NCI-H1436 (cell line): Measurements from ENCODE around the gene PMPCA.
"Not testable (repeated sequence)": the region's sequence is repeated elsewhere in the genome, so short reads cannot be mapped to it uniquely, and the experiment has no call there.

ENCODE experiments used
- DNase-seq: peaks from one replicate; lab custom pipeline; 2025; lab: John Stamatoyannopoulos, UW

Gene PMPCA

DNA sequence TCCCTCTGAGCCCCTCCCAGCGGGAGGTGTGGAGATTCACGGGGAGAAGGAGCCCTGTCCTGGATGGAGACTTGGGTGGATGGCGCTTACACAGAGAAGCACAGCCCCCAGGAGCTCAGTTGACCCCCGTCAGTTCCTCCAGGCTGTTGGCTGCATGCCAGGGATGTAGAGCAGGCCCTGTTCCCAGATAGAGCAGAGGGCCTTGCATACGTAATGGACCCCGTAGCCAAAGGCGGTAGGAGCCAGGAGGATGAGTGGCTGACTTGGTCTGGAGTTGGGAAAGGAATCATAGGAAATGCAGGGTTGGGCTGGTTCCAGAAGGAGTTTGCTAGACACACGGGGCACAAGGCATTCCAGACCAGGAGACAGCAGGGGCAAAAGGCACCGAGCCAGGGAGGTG lies 2.5 kb downstream of the PMPCA start:
- DNase-seq, result no peak

DNA sequence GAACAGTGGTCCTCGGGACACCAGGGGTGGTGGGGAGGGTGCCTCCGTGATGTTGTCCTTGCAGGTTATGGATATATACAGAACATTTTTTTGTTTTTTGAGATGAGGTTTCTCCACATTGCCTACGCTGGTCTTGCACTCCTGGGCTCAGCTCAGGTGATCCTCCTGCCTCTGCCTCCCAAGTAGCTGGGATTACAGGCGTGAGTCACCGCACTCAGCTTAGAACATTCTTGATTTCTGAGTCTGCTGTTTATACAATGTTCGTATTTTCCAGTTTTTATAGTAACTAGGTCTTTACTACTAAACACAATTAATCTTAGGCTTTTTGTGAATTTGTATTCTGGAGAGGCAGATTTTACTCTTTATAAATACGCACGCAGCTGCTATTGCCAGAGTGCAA lies 6.0 kb downstream of the PMPCA start:
- DNase-seq, result no peak

DNA sequence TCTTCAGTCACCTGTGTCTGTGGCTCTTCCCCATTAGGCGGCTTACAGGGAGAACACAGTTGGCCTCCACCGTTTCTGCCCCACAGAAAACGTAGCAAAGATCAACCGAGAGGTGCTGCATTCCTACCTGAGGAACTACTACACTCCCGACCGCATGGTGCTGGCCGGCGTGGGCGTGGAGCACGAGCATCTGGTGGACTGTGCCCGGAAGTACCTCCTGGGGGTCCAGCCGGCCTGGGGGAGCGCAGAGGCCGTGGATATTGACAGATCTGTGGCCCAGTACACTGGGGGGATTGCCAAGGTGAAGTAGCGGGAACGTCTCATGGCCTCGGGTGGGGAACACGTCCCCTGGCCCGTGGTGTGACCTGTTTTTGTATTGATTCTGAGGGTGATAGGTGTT lies 6.5 kb downstream of the PMPCA start:
- DNase-seq, result no peak

DNA sequence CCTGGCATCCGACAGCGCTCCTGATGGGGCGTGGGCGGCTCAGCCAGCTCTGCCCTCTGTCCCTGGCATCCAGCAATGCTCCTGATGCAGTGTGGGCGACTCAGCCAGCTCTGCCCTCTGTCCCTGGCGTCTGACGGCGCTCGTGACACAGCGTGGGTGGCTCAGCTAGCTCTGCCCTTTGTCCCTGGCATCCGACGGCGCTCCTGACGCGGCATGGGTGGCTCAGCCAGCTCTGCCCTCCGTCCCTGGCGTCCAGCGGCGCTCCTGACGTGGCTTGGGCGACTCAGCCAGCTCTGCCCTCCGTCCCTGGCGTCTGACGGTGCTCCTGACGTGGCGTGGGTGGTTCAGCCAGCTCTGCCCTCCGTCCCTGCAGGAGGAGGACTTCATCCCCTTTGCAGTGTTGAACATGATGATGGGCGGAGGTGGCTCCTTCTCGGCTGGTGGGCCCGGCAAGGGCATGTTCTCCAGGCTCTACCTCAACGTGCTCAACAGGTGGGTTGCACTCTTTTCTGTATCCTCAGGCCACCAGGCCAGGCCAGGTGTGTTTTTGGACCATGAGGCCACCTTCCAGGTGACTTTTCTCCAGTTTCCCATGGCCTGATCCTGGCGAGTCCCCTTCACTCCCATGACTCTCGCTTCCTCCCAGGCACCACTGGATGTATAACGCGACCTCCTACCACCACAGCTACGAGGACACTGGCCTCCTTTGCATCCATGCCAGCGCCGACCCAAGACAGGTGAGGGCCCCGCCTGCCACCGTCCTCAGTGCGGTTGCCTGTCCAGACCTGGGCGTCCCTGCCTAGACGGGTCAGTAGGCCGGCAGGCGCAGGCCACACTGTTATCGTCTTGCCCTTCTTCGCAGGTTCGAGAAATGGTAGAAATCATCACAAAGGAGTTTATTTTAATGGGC lies 8.0 kb downstream of the PMPCA start:
- DNase-seq, result no peak

DNA sequence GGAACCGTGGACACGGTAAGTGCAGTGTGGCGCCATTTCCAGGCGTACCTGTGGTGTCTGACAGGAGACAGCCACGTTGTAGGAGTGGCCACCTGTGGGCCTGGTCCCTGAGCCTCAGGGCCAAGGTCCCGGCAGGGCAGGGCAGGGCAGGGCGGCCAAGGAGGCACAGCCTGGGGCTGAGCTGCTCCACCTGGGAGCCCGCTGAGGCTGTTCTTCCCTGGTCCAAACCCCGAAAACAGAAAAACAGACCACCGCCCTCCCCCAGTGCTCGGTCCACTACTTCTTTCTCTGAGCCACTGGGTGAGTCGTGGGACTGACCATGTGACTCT lies 8.6 kb downstream of the PMPCA start:
- no peak for DNase-seq

DNA sequence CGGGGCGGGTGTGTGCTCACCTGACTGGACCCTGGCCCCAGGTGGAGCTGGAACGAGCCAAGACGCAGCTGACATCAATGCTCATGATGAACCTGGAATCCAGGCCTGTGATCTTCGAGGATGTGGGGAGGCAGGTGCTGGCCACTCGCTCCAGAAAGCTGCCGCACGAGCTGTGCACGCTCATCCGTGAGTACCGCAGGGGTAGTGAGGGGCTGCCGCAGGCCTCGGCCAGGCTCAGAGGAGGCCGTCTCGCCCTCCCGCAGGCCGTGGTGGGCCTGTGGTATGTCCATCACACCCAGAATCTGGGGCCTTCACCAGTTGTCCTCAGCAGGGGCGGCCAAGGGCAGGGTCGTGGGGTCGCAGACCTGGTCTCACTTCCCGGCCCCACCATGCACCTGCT lies 11.3 kb downstream of the PMPCA start:
- DNase-seq, result no peak

DNA sequence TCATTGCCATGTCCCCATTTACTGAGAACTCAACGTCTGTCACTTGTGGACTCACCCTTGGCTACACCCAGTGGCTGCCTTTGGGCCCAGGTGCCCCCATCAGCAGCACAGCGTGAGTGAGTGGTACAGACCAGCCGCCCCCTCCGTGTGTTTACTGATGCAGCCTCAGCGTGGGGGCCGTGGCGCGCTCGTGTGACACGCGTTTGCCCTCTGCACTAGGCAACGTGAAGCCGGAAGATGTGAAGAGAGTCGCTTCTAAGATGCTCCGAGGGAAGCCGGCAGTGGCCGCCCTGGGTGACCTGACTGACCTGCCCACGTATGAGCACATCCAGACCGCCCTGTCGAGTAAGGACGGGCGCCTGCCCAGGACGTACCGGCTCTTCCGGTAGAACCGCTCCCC lies 12.4 kb downstream of the PMPCA start:
- DNase-seq, result no peak

DNA sequence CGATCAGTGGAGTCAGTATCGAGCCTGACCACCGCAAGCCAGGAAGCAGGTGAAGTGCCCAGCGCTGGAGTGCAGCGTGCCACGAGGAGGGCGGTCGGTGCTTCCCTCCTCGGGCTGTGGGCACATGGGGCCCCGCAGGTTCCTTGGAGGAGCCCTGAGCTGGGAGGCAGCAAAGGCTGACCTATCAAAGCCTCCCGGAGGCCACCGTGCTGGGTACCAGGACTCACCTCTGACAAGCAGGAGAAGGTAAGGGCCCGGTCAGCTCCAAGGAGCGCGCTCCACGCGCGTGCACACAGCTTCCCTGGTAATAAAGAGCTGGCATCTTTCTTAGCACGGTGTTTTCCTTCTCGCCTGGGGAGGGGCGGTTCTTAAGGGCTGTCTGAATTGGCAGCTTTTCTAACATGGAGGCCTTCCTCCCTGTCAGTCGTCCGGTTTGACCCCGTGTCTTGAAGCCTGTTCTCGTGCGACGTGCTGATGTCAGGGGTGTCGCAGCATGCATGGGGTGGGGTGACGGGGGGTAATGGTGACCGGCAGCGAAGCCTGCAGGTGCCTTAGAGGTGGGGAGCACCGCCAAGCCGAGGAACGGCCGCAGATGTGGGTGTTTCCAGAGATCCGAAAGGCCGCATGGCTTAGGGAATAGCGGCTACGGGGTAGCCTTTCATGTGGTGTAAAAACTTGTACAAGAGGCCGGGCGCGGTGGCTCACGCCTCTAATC lies 13.1 kb downstream of the PMPCA start:
- no peak for DNase-seq

DNA sequence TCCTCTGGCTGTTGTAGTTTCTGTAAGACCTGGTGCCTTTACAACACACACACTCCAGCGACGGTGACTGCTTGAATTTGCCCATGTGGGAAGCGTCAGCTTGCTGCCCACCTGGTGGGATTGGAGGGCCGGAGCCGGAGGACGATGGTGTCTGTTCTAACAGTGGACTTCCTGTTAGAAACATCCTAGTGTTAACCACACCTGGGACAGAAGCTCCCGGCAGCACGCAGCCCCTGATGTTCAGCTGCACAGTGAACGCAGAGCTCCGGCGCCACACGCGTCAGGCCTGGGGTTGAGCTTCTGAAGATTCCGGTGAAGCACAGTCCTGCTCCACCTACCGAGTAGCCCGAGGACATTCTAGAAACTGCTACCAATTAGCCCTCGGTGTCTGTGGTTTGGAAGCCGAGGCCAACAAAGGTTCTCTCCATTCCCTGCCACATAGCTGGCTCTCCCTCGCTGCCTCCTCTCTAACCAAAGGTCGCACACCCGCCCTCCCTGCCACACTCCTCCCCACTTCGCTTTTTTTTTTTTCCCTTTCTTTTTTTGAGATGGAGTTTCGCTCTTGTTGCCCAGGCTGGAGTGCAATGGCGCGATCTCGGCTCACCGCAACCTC lies 14.4 kb downstream of the PMPCA start:
- no peak for DNase-seq

DNA sequence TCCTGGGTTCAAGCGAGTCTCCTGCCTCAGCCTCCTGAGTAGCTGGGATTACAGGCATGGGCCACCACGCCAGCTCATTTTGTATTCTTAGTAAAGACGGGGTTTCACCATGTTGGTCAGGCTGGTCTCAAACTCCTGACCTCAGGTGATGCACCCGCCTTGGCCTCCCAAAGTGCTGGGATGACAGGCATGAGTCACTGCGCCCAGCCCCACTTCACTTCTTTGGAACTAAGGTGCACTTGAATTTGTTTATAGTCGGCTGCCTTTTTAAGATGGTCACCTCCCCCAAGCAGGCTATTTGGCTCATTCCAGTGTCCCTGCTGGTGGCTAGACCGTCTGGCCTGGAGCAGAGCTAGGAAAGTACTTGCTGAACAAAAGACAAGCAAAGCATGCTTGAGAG lies 14.9 kb downstream of the PMPCA start:
- not testable (repeated sequence) for DNase-seq

DNA sequence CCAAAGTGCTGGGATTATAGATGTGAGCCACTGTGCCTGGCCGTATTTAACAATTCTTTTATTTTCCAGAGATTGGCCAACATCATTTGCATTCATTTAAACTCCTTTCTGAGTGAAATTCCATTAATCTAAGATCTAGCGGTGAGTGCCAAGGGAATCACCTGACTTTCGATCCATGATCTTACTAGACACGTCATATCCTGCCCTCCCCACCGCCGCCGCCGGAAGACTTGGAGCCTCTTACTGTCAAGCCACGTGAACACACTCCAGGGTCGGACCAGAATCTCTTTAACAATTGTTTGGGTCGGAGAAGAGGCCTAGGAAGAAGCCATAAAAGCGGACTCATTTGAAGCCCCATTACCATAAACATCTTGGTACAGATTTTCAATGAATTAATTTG lies 16.3 kb downstream of the PMPCA start:
- no peak for DNase-seq

DNA sequence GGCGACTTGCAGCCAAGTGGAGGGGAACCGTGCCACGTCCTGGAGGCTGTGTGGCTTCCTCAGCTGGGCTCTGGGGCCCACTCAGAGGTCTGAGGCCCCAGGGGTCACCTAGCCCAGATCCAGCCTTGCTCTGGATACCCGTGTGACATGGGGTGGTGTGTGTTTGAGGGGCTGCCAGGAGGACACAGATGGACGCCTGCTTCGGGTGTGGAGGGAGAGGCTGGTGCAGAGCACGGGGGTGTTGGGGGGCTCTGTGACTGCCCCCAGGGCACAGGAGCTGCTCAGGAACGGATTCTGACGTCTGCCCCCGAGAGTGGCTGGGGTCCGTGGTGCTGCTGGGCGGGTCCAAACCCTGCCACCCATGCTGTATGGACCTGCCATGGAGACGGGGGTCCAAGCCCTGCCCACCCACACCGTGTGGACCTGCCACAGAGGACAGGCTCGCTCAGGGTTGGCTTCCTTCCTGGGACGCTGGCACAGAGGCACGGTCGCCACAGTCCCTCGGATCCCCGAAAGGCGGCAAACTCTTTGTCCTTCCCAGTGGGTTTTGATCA lies 18.7 kb downstream of the PMPCA start:
- DNase-seq, result no peak

DNA sequence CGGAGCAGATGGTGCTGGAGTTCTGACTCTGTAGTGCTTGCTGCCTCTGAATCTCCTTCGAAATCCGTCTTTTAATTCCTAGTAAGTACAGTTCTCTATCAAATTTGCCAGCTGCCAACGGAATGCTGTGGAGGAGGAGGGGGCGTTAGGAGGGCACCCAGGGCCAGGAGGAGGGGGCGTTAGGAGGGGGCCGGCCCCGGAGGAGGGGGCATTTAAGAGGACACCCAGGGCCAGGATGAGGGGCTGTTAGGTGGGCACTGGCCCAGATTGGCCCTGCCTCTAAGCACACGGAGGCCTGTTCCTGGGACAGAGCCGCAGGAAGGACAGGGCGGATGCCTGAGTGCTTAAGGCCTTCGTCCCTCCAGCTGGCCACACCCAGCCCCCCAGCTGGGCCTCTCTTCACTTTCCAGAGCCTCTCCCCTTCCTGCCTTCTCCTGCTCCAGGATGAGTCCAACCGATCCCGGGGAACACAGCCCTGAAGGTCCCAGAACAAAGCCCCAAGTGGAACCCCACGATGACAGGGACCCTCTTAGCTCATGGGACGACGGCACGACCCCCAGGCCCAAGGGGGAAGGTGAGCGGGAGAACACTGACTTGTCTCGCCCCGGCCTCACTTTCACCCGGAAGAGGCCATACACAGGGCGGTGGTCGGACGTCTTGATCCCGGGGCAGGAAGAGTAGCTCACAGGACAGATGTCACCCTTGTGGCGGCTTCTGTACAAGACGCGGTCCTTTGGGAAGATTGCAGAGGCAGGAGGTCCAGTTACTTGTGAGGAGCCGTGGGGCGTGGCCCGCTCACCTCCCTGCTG lies 19.4 kb downstream of the PMPCA start:
- no peak for DNase-seq

DNA sequence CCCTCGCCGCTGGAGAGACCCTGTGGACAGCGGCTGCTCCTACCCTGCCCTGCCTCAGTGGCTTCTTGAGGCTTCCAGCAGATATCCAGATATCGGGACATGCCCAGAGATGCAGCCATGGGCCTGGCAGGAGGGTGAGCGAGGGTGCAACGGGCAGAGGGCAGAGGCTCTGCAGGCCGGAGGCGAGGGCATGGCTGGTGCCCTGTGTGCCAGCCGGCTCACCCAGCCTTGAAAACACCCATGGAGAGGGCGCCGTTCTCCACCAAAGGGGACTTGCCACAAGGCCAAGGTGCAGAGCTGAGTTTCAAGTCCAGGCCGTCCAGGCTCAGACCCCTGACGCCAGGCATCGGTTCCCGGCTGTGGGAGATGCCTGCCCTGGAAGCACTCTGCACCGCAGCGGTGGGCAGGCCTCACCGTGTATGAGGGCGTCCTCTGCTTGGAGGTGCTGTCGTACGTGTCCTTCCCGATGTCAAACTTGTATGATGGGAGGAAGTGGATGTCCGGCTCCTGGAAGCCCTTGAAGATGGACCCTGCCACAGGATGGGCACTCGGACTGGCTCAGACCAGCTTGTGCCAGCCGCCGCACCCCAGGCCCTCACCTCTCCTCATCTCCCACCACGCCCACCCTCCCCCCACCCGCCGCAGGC lies 20.3 kb downstream of the PMPCA start:
- DNase-seq, result no peak

DNA sequence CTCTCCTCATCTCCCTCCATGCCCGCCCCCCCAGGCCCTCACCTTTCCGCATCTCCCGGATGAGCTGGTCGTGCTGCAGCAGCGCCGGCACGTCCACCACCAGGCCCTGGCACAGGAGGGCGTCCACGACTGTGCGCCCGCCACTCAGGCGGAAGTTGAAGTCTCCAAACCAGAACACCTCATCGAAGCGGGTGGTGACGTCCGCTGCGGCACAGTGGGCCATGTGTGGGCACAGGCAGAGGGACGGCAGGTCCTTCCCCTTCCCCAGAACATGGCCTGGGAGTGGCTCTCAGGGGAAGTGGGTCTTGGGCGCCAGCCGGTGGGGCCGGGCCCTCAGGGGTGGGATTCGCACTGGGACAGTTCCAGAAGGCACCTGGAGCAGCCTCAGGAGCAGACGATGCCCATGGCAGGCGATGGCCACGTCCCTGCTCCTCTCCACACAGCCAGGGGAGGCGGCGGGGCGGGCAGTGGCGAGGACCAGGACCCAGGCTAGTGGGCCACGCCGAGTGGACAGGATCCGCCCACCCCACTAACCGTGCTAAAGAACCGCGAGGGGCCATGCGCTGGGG lies 21.4 kb downstream of the PMPCA start:
- DNase-seq, result no peak

DNA sequence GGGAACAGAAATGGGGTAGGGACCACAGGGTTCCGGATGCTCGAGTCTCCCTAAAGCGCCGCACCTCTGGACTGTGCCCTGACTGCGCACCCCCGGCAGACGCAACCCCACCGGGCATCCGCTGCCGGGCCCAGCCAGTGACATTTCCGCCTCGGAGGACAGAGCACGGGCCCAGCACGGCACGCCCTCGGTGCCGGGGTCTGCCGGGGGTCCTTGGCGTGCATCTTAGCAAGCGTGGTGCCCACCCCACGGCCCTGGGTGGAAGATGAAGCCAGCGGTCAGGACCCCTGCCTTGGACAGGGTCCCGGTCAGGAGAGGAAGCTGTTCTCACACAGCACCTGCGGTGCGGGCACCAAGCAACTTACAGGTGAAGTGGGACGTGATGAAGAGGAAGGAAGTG lies 22.1 kb downstream of the PMPCA start:
- DNase-seq, result no peak

DNA sequence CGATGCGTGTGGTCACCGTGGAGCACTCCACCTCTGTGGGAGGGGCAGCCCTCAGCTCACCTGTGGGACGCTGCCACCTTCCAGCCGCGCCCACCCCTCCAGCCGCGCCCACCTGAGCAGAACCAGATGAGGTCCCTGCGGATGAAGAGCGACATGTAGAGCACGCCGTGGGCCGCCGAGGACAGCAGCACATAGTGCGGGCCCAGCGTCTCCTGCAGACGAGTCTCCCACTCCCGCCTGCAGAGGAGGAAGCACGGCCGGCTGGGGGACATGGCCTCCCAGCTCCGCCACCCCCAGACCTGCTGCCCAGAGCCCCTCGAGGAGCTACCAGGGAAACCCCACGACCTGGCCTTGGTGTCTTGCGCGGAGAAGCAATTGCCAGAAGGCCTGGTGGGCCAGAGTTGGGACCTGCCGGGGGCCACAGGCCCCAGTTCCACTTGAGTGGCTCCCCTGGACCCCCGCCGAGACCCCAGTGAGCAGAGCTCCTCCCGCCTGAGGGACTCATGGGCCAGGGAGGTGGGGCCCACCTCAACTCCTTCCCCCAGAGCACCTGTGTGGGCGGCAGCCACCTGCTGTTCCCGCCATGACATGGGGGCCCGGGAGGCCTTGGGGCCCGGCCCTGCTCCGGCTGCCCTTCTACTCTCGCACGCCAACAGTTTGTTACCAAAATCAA lies 22.7 kb downstream of the PMPCA start:
- no peak for DNase-seq

DNA sequence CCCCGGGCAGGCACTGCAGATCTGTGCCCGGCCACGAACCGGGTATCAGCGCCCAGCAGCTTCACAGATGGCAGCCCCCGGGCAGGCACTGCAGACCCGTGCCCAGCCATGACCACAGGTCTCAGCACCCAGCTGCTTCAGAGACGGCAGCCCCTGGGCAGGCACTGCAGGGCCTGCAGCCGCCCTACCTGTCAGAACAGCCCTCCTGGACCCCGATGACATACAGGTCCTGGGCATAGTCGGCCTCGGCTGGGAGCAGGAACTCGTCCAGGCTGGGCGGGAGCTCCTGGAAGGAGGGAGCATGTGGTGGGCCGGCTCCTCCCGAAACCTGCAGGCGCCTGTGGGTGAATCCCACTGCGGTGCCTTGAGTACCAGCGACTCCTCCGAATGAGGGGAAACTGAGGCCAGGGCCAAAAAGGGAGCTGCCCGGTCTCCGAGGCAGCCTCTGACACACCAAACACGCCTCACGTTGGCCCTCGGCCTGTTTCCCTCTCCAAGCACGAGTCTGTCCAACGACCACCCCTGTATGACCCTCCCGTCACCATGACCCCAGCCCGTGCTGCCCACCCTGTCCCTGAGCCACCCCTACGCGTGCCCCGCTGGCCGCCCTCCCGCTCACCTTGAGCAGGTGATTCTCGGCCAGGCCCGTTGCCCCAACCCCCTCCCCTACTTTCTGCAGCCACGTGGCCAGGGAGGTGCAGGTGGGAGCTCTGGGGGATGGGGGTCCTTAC lies 23.6 kb downstream of the PMPCA start:
- DNase-seq, result no peak

DNA sequence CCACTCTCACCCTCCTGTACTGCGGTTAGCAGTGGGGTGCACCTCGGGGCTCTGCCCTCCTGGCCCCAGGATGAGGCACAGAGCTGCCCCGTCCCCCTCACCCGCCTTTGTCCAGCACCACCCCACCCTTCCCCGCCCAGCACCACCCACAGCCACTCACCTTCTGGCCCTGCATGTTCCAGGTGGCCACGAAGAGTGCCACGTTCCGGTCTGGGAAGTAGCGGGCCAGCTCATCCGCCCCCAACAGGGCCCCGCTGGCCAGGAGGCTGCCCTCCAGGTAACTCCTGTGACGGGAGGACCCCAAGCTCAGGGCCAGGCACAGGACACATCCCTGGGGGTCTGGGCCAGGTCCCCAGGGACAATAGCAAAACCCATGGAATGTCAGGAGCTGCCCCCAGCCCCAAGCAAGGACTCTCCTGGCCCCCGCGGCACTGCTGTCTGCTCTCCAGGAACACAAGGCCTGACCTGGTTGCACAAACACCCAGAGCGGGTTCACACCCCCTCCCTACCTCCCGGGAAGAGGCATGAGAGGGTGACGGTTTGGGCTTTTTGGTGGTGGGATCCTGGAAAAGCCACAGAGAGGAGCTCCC lies 24.2 kb downstream of the PMPCA start:
- DNase-seq, result no peak
